DND-41 (cell line): ENCODE results near the gene FAM168B.

Experiments
- ATAC-seq: fragments of 200-7000 bp; cut with Tn5 transposase; 3 replicates; pipeline ENCODE4 v1.9.1; 2021; ENCODE audit warnings: low read depth; ENCODE audit not compliant: insufficient read depth
- DNase-seq: peaks from one replicate; pipeline ENCODE4 v3.0.0-alpha.2; 2020
- H2AFZ ChIP-seq: 2 replicates; pipeline ENCODE4 v1.6.0; 2012; ENCODE audit warnings: low read depth, low read length
- H3K27ac ChIP-seq: 2 replicates; pipeline ENCODE4 v1.5.1; 2012; ENCODE audit warnings: low read length, inconsistent platforms
- H3K27me3 ChIP-seq: fragments of 200-600 bp; sonication (generic); 2 replicates; pipeline ENCODE4 v1.6.0; 2012; ENCODE audit warnings: low read length, mild to moderate bottlenecking, inconsistent platforms; ENCODE audit not compliant: insufficient read depth, poor library complexity
- H3K36me3 ChIP-seq: 2 replicates; pipeline ENCODE4 v1.5.1; 2012; ENCODE audit warnings: low read length, inconsistent platforms; ENCODE audit not compliant: insufficient read depth
- H3K4me1 ChIP-seq: 2 replicates; pipeline ENCODE4 v1.5.1; 2012; ENCODE audit warnings: mild to moderate bottlenecking, low read length; ENCODE audit not compliant: insufficient read depth
- H3K4me2 ChIP-seq: 2 replicates; pipeline ENCODE4 v1.6.0; 2012; ENCODE audit warnings: mild to moderate bottlenecking, moderate library complexity, low read length, inconsistent platforms; ENCODE audit not compliant: insufficient read depth
- H3K4me3 ChIP-seq, 2 experiments: fragments of 200-600 bp in 1 of 2; shearing (Covaris generic) in 1 of 2; 2 replicates each; pipeline ENCODE4 v1.5.1; 2012 to 2016; ENCODE audit warnings: inconsistent platforms in 2 of 2, low read length in 2 of 2, mild to moderate bottlenecking in 2 of 2, low read depth in 1 of 2, moderate library complexity in 1 of 2
- H3K79me2 ChIP-seq: 2 replicates; pipeline ENCODE4 v1.6.0; 2012; ENCODE audit warnings: low read length, inconsistent platforms; ENCODE audit not compliant: insufficient read depth
- H3K9ac ChIP-seq: 2 replicates; pipeline ENCODE4 v1.6.0; 2012; ENCODE audit warnings: low read depth, mild to moderate bottlenecking, inconsistent platforms, low read length, moderate library complexity
- H3K9me3 ChIP-seq: 2 replicates; pipeline ENCODE4 v1.5.1; 2012; ENCODE audit warnings: low read length, moderate library complexity, mild to moderate bottlenecking, inconsistent platforms; ENCODE audit not compliant: insufficient read depth, severe bottlenecking
- H4K20me1 ChIP-seq: 2 replicates; pipeline ENCODE4 v1.6.0; 2012; ENCODE audit warnings: low read length; ENCODE audit not compliant: insufficient read depth
- EZH2 ChIP-seq: IDR thresholded peaks from 3 replicates; pipeline ENCODE4 v1.6.1; 2012; ENCODE audit warnings: borderline replicate concordance, low read depth, mild to moderate bottlenecking, moderate library complexity, low read length, inconsistent platforms; ENCODE audit not compliant: severe bottlenecking
- TF ChIP-seq, protein P1 (sequence below): IDR thresholded peaks from 2 replicates; pipeline ENCODE4 v1.5.1; 2012; ENCODE audit warnings: borderline replicate concordance, low read length, moderate library complexity, mild to moderate bottlenecking; ENCODE audit not compliant: poor library complexity, severe bottlenecking; ENCODE audit errors: extremely low read depth

The FAM168B gene

DNA sequence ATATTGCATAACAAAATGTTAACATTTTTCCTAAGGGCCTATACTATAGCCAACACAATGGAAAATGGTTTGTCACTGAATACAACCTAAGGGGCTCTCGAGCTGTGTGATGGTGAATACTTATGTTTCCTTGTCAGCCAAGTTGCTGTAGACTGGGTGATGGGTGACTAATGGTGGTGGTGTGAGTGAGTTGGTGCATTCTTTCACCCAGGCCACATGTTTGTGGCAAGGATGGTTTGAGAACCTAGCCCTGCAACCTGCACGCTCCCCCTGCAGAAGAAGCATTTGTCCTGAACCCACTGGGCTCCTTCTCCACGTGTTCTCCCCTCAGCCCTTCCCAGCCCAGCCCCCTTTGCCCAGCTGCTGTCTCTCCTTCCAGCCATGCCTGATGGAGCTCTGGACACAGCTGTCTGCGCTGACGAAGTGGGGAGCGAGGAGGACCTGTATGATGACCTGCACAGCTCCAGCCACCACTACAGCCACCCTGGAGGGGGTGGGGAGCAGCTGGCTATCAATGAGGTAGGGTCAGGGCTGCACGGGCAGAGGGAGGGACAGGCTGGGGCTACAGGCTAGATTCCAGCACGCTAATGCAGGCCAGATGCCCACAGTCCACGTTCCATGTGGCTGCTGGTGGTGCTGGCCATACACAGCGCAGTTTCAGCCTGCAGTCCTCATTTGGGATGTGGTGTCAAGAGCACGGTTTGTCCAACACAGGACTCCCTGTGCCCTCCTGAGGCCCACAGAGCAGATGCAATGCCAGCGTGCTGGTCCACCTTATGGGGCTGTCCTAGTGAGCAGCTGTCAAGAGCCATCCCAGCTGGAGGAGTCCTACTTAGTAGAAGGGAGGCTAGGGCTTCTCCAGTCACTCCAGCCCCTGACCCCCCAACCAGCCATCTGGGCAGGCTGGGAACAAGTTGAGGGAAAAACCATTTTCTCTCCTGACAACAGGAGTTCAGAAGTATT is 65.4 kb downstream of the FAM168B start:
- Histone ChIP-seq H3K9me3 (no peaks in the 10 kb centered on the region), H3K36me3 (no peaks in the 10 kb centered on the region), H3K27me3 (no peaks in the 10 kb centered on the region), H2AFZ (no peak overlapping the region), H3K4me2 (no peak overlapping the region), H3K4me1 (no peaks in the 10 kb centered on the region), H3K27ac (no peak overlapping the region), H3K4me3 (no peak overlapping the region), H3K9ac (no peak overlapping the region), H4K20me1 (no peaks in the 10 kb centered on the region; the same call in 1 of the 2 replicates), H3K79me2 (no peaks in the 10 kb centered on the region)
- DNase-seq (no peak), ATAC-seq (no peak)
- TF ChIP-seq, protein P1, sequence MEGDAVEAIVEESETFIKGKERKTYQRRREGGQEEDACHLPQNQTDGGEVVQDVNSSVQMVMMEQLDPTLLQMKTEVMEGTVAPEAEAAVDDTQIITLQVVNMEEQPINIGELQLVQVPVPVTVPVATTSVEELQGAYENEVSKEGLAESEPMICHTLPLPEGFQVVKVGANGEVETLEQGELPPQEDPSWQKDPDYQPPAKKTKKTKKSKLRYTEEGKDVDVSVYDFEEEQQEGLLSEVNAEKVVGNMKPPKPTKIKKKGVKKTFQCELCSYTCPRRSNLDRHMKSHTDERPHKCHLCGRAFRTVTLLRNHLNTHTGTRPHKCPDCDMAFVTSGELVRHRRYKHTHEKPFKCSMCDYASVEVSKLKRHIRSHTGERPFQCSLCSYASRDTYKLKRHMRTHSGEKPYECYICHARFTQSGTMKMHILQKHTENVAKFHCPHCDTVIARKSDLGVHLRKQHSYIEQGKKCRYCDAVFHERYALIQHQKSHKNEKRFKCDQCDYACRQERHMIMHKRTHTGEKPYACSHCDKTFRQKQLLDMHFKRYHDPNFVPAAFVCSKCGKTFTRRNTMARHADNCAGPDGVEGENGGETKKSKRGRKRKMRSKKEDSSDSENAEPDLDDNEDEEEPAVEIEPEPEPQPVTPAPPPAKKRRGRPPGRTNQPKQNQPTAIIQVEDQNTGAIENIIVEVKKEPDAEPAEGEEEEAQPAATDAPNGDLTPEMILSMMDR: no peak
- TF ChIP-seq EZH2: no peak

DNA sequence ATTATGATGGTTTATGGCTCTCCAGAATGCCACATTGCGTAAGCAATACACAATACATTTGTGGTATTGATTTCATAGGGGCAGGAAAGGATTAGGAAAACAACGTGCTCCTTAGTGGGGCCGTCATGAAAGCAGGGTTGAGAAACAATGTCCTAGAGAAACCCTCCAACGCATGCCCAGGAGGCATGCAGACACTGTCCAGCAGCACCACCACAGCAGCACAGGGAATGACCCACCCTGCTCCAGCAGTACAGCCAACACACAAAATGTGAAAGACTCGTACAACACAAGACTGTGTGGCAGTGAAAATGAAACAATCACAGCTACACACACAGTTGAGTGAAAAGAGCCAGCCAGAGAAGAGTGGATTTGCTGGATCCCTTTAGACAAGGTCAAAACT is 66.3 kb downstream of the FAM168B start:
- H3K79me2 ChIP-seq: no peaks in the 10 kb centered on the region
- no peak overlapping the region for H3K27ac ChIP-seq
- no peaks in the 10 kb centered on the region for H3K27me3 ChIP-seq
- TF ChIP-seq, protein P1: no peak
- TF ChIP-seq EZH2: no peak
- H3K4me3 ChIP-seq: no peak overlapping the region
- no peak overlapping the region for H3K9ac ChIP-seq
- H3K36me3 ChIP-seq: no peaks in the 10 kb centered on the region
- no peak overlapping the region for H3K4me2 ChIP-seq
- H3K9me3 ChIP-seq: no peaks in the 10 kb centered on the region
- no peak for ATAC-seq
- H3K4me1 ChIP-seq: no peaks in the 10 kb centered on the region
- DNase-seq: no peak
- H2AFZ ChIP-seq: no peak overlapping the region
- H4K20me1 ChIP-seq: no peaks in the 10 kb centered on the region; the same call in 1 of the 2 replicates

DNA sequence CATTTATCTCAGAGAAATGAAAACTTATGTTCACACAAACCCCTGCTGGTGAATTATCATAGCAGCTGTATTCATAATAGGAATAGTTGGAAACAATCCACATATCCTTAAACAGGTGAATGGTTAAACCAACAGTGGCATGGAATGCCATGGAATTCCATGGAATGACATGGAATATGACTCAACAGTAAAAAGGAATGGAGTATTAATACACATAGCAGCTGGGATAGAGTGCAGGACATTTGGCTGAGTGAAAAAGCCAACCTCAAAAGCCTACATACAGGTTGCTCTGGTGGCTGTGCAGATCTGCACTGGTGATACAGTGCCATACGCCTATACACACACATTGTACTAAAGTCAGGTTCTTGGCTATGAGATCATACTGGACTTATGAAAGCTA is 69.5 kb downstream of the FAM168B start:
- Histone ChIP-seq H4K20me1 (no peaks in the 10 kb centered on the region), H3K4me1 (no peaks in the 10 kb centered on the region), H3K27ac (no peak overlapping the region), H3K27me3 (no peaks in the 10 kb centered on the region), H3K36me3 (no peaks in the 10 kb centered on the region), H3K4me2 (no peak overlapping the region), H3K9me3 (no peaks in the 10 kb centered on the region), H3K9ac (no peak overlapping the region), H2AFZ (no peak overlapping the region), H3K79me2 (no peaks in the 10 kb centered on the region), H3K4me3 (no peak overlapping the region)
- no peak for DNase-seq
- ATAC-seq: no peak
- TF ChIP-seq, protein P1: no peak
- TF ChIP-seq EZH2: no peak
